H1 (cell line): Measurements from ENCODE around the gene RBM10. TPM values are rescaled to one million over a fixed set of nuclear protein-coding genes. Genes with fewer than 3 reads are reported as not detected.

Experiments
- CHD1 ChIP-seq: IDR thresholded peaks from 2 replicates; pipeline ENCODE4 v1.6.1; 2012; ENCODE audit warnings: low read depth, low read length, improper control_type of control experiment
- polyA plus RNA-seq, 7 experiments: library from polyadenylated mRNA; depleted of rRNA in 3 of 7; stranded (reverse) in 5 of 7; unstranded in 2 of 7; fragments of >200 nt in 5 of 7; fragments of 200-250 nt in 2 of 7; gene quantifications; 1 replicate in 5 of 7; 2 replicates in 1 of 7; 4 replicates in 1 of 7; pipeline versions ENCODE4 v1.2.1 to v1.2.3, GENCODE V29; 2011 to 2013; ENCODE audit warnings: missing spikeins in 2 of 7, mixed read lengths in 2 of 7
- total RNA-seq: library from RNA; stranded (reverse); fragmentation: NEBNext Ultra II Directional; extraction: Animal tissue kit (Norgen Biotek cat#: 25700); gene quantifications from 2 replicates; pipeline ENCODE4 v1.2.1, GENCODE V29; 2021

The RBM10 gene
- total and polyA plus RNA-seq, 2 of the 8 experiments (the other 6 are each of a cell fraction or from before 2014, with no cell fraction given) = 35.7 to 64.0 TPM

- no peak for TF ChIP-seq CHD1
- TF ChIP-seq, all 59 proteins: peak for 0
Observed at GRCh38 chrX:47214435-47215077, 69.5 kb downstream of the RBM10 start (continued).
